GM19467 (cell line): ENCODE data around the gene ABTB2.
A peak's percentile ranks its signal among the peaks of the same experiment; 100 is the strongest.
"Not testable (repeated sequence)": the region's sequence is repeated elsewhere in the genome, so short reads cannot be mapped to it uniquely, and the experiment has no call there.

Source experiments
- ATAC-seq: cut with Tn5 transposase; IDR thresholded peaks from one replicate; pipeline ENCODE4 v1.9.1; 2021; ENCODE audit warnings: mild to moderate bottlenecking, moderate library complexity; ENCODE audit not compliant: unreplicated experiment

ABTB2 gene

DNA sequence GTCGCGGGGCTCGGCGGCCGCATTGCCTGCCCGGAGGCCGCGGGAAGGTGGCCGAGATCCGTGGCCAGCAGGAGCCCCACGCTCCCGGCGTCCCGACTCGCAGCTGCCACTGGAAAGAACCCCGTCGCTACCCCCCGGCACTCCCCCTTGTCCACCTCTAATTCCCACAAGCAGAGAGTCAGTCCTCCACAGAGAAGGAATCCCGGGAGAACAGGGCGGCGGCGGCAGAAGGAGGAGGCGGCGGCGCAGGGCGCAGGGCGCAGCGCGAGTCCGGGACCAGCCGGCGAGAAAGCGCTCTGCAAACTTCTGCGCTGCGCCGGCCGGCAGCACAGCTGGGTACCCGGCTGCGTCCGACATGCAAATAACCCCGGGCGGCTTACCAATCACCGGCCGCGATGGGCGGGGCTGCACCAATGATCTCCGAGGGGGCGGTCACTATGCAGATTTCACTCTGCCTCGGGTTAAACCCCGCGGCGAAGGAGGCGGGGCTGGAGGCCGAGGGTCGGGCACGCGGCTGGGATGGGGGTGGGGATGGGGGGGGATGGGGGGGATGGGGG lies at the start of gene ABTB2:
ABTB2 (minus strand) TSS at position 310 of the 557 bp plus-strand sequence.
- peak; percentile 78 for ATAC-seq

DNA sequence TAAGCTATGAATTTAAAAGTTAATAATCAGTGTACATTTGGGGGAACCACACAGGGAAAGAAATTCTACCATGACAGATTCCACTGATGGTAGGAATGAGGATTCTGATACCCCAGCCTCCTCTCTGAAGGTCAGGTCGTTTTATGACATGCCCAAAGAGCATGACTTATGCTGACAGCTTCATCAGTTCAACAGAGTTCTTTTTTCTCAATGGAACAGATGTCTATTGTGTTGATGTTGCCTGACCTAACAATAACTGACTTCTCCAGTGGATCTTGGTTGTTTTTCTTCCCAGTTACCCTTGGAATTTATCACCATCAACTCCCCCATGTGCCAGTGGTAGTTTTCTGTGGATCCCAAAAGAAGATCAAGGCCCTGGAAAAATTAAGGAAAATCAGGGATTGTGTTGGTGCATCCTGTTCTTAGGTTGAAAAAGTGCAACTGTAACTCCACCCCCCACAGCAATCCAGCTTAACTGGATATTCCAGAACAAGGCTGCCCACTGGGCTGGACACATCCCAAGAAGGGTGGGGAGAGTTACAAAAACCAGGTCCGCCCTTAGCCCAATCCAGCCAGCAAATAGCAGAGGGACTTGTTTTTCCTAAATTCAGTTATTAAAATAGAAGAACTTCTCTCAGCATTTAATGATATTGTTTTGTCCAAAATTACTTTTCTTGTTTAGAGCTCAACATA lies 49.5 kb upstream of the ABTB2 start:
- no peak for ATAC-seq

DNA sequence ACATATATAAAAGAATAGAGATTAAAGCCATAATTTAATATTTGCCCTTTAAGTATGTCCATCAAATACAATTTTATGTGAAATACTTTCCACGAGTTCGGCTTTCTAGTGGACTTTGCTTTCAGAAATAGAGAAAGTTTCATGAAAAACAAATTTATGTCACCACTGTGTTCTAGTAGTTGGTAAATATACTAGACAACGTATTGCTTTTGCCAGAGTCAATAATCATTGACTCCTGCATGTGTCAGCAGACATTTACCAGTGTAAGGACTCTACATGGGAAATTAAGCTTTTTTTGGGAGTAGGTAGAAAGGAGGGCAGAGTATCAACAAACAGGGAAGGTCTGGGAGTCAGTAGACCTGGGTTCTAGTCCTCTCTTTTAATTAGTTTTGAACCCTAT lies 48.6 kb upstream of the ABTB2 start:
- ATAC-seq, result no peak

DNA sequence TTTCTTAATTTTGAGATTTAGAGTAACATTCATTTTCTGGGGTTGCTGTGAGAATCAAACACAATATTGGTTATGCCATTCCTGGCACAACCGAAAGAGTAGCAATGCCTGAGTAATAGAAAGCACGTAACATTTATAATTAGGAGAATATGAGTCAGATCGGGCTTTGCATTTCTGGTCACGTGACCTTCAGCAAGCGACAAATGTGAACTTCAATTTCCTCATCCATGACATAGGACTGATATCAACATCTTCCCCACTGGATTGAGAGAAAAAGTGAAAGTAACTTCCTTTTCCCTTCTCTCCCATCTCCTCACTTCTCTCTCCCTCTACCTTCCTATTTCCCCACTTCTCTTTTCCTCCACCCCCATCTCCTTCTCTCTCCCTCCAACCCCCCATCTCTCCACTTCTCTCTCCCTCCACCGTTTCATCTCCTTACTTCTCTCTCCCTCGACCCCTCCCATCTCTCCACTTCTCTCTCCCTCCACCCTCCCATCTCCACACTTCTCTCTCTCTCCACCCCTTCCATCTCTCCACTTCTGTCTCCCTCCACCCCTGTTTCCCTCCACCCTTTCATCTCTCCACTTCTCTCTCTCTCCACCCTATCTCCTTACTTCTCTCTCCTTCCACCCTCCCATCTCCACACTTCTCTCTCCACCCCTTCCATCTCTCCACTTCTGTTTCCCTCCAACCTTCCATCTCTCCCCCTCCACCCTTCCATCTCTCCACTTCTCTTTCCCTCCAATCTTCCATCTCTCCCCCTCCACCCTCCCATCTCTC lies 47.5 kb upstream of the ABTB2 start:
- no peak for ATAC-seq

DNA sequence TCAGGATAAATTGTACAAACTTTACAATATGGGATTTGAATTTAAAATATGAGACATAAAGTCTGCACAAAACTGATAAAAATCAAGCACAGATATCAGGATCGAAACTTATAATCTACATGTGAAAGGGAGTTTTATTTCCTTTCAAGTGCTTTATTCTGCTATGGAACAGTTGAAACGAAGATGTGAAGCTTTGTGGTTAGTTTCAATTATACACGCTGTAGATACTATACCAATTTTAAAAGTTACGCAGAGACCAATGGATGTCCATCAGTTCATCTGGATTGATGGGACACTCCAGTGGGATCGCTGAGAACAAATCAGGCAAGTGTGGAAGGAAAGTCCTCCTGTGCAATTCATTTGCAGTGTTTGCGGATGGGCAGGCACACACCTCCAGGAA lies 46.5 kb upstream of the ABTB2 start:
- ATAC-seq, result no peak

DNA sequence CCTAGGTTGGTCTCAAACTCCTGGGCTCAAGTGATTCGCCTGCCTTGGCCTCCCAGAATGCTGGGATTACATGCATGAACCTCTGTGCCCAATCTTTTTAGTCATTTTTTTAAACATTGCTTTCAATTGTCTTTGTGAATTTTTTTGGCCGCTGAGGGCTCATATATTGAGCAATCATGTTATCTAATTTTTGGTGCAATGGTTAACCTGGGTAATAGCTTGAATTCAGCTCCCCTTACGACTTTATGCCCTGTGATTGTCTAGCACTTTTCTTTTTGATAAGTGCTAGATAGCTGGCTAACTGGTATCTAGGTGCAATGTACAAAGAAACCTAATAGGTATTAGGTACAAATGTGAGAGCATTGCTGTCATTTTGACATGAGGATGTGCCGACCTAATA lies 45.6 kb upstream of the ABTB2 start:
- no peak for ATAC-seq

DNA sequence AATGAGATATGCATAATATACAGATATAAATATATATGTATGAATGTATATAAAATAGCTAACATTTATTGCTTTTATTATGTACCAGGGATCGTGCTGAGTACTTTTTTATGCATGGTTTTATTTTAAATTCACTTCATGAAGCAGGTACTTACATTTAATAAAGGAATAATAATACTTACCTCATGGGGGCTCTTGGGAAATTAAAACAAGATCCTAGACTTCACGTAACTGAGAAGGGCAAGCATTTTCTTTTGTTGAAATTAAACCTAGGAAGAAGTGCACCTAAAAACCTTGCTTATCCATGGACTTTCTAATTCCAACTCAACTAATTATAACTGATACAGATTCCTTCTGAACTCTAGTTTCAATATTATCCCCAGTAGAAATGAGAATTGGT lies 40.0 kb upstream of the ABTB2 start:
- ATAC-seq, result no peak

DNA sequence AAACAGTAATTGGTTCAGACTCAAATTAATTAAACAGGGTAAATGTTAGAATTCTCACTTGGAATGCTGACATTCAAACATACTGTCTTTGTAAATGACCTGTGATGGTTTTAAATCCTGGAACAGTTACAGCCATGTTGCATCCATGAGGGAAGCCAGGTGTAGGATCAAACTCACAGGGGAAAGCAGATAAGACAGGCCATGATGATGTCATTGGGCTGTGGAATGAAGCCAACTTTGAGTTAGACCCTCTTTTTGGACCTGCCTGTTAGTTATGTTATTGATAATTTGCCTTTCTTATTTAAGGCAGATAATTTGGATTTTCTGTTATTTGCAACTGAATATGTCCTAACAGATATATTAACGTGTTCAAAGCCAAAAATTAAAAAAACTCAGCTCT lies 39.3 kb upstream of the ABTB2 start:
- ATAC-seq, result no peak

DNA sequence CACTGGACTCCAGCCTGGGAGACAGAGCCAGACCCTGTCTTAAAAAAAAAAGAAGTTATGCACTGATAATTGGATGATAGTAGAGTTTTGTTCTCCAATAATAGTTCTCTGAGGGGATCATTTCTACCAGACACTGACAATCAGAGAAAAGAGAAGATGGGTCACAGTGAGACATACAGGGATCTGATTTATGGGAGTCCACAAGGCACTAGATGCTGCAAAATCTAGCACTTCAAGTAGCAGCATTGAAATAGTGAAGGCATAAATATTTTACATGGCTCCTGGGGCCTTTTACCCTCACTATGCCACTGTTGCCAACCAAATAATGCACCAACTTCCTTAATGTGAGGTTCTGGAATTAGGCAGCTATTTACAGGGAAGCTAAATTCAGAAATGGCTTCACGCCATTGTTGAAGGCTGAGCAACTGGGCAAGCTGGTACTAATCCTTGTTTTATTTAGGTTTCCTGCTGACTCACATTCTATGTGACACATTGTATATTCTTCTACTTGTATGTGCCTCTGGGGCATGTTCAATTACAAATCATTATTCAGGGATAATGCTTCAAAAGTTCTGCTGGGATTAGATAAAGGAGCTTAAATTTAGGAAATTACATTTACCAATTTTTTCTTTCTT lies 38.2 kb upstream of the ABTB2 start:
- no peak for ATAC-seq

DNA sequence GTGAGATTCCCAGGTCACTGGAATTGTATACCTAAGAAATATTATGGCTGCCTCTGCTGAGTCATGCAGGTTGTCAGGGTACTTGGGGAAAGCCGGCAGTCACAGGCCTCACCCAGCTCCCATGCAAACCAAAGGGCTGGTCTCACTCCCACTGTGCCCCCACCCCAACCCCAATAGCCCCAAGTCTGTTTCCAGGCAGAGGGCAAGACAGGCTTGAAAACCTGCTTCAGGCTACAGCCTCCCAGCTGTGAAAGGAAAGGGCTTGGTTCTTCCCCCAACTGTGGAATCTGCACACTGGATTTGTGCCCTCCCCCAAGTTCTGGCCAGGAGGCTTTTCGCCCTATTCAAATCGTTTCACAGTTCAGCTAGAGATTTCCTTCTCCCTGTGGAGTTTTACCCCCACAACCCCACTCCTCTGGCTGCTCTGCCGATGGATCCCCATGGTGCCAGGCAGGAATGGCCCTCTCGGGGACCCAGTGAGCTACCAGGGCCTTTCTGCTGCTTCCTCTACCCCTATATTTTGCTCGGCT lies 37.0 kb upstream of the ABTB2 start:
- ATAC-seq, result no peak

DNA sequence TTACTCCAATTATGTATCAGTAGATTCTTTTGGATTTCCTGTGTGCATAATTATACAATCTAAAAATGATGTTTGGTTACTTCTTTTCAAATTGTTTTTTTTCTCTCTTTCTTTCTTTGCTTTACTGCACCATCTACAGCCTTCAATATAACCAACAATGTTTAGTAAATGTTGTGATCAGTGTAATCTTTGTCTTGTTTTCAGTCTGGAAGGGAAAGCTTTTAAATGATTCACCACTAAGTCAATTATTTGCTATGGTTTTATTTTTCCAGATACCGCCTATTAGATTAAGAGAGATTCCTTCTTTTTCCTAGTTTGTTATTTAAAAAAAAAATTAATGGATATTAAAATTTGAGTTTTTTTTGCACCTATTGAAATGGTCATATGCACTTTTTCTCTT lies 29.8 kb upstream of the ABTB2 start:
- ATAC-seq, result no peak

DNA sequence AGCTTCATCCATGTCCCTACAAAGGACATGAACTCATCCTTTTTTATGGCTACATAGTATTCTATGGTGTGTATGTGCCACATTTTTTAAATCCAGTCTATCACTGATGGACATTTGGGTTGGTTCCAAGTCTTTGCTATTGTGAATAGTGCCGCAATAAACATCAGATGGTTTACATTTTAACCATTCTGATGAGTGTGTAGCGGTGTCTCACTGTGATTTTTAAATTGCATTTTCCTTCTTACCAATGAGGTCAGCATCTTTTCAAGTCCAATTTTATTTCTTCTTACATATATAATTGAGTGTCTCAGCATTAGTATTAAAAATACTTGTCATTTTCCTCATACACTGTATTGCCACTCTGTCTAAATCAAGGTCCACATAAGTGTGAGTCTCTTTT lies 28.5 kb upstream of the ABTB2 start:
- ATAC-seq, result not testable (repeated sequence)

DNA sequence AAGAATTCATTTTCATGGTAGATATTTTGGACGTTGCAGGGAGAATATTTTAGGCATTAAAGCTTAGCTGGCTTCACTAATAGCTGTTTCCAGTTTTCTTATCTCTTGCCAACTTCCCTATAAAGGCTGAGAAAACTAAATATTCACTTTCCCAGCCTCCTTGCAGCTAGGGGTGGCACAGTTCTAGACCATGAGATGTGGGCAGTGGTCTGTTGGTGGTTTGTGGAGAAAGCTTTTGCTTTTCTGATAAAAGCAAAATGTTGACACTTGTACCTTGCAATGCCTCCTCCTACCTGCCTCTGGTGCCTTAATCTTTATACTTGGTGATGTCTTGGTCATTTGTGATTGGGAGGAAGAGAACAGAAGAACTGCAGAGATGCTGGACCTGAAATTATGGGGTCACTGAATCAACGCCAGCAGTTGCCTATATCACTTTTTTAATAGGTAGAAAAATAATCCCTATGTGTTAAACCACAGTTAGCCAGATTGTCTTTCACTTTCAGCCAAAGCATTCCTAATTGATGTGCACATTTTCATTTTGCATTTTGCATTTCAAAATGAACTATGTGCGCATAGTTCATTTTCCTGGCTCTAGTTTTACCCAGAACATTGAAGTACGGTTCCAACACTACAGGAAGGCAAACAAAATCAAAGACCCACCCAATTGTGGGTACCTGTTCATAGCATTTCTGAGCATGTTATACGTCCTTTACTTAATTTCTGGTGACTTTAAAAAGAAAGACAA lies 24.9 kb upstream of the ABTB2 start:
- ATAC-seq, result no peak

DNA sequence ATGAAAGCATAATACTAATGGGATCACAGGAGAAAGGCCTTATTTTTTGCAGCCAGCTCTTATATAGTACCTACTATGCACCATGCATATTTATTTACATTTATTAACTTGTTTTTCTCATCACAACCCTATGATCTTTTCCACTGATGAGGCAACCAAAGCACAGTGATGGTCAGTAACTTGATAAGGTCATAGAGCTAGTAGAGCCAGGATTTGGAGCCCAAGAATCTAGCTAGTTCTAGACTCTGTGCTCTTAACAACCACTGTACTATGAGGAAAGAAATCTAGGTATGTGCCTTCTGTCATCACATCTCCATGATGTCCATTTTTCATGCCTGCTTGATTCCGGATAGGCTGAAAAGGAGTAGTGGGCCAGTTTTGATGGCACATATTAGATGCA lies 24.0 kb upstream of the ABTB2 start:
- no peak for ATAC-seq

DNA sequence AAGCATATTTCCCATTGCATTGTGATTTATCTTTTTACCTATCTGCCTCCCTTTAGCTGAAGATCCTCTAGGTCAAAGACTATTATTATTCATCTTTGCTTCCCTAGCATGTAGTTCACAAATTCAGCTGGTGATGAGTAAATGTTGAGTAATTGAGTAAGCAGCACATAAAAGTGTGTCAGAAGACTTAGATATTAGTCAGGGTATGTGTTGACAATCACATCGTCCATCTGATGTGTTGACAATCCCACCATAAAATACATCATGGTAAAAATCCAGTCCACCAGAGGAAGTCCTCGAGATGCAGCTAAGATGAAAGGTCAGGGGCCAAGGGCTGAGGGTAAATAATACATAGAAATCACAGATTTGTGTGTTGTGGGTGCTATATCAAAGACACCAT lies 22.9 kb upstream of the ABTB2 start:
- ATAC-seq, result no peak

DNA sequence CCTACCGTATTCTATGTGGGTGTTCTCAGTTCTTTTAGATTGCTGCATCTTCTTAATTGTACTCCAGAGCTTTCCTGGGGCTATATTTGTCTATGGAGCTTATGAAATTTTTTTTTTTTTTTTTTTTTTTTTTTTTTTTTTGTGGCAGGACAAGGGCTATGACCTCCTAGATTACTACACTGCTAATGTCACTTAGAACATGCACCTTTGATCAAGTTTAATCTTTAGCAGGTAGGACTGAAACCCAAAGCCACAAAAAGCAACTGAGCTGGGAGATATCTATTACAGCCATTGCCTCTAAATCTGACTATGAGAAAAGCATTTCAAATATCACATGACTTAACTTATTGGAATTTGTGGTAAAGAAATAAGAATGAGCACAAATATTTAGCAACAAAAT lies 21.7 kb upstream of the ABTB2 start:
- ATAC-seq, result no peak

DNA sequence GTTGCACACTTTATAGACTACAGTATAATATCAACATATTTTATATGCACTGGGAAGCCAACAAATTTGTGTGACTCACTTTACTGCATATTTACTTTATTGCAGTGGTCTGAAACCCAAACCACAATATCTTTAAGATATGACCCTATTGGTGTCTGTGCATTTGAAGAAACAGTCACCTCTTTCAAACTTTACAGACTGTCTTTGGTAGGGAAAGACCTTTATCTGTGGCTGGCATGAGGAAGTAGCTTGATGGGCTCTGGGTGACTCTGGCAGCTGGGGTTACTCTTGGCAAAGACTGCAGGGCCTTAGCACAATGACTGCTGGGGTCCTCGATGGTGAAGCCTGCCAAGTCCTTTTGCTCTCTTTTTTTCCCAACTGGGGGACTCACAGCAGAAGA lies 21.3 kb upstream of the ABTB2 start:
- no peak for ATAC-seq

DNA sequence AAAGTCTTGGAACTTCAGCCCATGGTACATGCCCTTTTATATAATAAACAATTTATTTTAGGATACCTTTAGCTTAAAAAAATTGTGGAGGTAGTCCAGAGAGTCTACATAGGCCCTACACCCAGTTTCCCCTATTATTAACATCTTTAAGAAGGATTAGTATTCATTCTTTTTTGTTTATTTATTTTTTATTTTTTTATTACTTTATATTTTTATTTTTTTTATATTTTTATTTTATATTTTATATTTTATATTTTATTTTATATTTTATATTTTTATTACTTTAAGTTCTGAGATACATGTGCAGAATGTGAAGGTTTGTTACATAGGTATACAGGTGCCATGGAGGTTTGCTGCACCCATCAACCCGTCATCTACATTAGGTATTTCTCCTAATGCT lies 15.9 kb upstream of the ABTB2 start:
- no peak for ATAC-seq

DNA sequence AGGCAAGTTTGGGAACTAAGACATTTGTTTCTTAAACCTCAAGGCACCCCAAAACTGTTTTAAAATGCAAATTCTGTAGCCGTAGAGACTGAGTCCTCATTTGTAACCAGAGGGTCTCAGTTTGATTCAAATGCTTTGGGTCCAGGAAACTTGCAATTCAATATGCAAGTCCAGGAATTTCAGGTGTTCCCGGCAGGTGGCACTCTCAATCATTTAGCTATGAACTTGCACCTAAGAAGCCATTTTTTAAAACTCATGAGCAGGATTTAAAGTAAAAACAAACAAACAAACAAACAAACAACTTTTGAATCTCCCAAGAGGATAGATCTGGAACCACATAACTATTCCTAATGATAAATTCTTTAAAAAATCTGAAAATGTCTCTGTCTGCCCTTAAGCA lies 8.7 kb upstream of the ABTB2 start:
- no peak for ATAC-seq

DNA sequence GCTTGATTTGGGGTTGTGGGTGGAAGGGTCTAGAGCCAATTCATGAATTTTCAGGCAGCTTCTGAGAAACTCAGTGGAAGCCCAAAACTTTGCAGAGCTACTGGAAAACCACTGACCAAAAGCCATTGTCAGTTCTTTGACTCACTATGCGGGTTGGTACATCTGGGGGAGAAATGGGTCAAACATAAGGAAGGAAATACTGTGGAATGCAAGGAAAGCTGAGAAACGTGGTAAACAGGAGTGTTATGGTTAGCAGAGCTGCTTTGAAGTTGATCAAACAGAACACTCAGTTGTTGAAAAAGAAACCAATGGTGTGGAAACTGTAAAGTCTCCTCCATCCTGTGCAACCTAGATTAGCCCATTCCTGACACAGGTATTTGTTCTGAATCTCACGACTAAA lies 6.3 kb upstream of the ABTB2 start:
- ATAC-seq, result no peak
